Measurements from ENCODE around the gene SGMS1.
A peak's percentile ranks its signal among the peaks of the same experiment; 100 is the strongest.
"Not testable (repeated sequence)": the region's sequence is repeated elsewhere in the genome, so short reads cannot be mapped to it uniquely, and the experiment has no call there.

Gene SGMS1

DNA sequence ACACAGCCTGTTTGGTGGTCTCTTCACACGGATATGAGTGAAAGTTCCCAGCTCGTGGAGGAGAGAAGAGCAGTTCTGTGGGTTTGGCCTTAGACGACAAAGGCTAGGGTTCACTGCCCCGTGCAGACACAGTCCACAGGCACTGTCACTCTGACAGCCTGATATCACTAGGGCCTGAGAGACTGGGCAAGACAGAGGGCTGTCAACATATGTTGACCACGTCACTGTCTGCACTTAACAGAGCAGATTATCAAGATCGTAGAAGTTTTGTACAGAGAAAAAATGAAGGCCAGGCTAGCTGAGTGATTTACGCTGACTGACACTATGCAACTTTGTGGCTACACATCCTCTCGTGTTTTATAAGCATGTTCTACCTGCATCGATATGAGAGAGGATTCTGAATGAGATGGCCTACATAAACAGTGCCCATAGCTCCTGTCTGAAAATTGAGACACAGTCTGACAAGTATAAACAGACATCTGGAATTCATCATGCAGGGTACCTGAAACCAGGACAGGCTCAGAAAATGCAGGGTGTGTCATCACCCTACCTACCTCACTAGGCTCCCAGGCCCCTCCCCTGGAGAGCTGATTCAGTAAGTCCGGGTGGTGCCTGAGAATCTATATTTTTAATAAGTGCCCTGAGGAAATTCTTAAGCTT, 120.0 kb downstream of the SGMS1 start:
- no peak for DNase-seq (ENCODE audit: low spot score)
- TF ChIP-seq, protein P1, sequence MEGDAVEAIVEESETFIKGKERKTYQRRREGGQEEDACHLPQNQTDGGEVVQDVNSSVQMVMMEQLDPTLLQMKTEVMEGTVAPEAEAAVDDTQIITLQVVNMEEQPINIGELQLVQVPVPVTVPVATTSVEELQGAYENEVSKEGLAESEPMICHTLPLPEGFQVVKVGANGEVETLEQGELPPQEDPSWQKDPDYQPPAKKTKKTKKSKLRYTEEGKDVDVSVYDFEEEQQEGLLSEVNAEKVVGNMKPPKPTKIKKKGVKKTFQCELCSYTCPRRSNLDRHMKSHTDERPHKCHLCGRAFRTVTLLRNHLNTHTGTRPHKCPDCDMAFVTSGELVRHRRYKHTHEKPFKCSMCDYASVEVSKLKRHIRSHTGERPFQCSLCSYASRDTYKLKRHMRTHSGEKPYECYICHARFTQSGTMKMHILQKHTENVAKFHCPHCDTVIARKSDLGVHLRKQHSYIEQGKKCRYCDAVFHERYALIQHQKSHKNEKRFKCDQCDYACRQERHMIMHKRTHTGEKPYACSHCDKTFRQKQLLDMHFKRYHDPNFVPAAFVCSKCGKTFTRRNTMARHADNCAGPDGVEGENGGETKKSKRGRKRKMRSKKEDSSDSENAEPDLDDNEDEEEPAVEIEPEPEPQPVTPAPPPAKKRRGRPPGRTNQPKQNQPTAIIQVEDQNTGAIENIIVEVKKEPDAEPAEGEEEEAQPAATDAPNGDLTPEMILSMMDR (IDR thresholded peaks at IDR 0.05; ENCODE audit: extremely low read depth, insufficient read depth, missing control alignments) = no peak
- in situ Hi-C loops (cut with MboI; ENCODE audit: low pct_unique_long_range_greater_than_20kb, low sequenced_read_pairs, unreplicated experiment) = no loop called here

DNA sequence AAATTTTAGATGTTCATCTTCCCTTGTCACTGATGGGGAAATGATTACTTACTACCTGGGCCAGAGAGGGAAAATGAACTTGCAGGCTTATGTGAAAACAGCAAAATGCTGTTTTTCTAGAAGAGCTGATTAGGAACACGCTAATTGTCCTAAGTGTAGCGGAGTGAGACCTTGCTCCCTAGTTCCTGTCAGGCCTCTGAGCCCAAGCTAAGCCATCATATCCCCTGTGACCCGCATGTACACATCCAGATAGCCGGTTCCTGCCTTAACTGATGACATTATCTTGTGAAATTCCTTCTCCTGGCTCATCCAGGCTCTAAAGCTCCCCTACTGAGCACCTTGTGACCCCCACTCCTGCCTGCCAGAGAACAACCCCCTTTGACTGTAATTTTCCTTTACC, 120.6 kb downstream of the SGMS1 start:
- DNase-seq (ENCODE audit: low spot score); in situ Hi-C loops (cut with MboI; ENCODE audit: low pct_unique_long_range_greater_than_20kb, low sequenced_read_pairs, unreplicated experiment): not testable (repeated sequence)

DNA sequence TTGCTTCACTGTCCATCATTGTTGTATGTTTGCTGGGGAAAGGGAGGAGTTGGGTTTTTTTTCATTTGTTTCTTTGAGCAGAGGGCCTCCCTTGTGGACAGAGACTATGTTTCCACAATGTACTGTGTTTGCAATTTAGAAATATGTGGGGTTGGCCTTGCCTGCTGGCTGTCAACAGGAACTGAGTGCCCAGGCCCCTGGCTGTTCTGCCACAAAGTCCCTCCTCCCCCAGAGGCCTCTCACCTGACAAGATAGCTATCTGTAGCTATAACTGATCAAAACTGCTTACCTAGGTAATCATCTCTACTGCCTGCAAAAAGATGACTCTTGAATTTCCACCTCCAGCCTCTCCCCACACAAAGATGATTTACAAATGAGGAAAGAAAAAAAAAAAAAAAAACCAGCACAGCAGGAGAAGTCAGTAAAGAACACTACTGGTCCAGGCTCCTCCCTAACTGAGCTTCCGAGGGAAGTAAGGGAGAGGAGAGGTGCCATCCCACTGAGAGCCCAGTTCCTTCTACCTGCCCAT, 121.8 kb downstream of the SGMS1 start:
- in situ Hi-C loops (cut with MboI; ENCODE audit: low pct_unique_long_range_greater_than_20kb, low sequenced_read_pairs, unreplicated experiment) = no loop called here
- TF ChIP-seq, protein P1 (IDR thresholded peaks at IDR 0.05; ENCODE audit: extremely low read depth, insufficient read depth, missing control alignments) = no peak
- DNase-seq (ENCODE audit: low spot score) = no peak

DNA sequence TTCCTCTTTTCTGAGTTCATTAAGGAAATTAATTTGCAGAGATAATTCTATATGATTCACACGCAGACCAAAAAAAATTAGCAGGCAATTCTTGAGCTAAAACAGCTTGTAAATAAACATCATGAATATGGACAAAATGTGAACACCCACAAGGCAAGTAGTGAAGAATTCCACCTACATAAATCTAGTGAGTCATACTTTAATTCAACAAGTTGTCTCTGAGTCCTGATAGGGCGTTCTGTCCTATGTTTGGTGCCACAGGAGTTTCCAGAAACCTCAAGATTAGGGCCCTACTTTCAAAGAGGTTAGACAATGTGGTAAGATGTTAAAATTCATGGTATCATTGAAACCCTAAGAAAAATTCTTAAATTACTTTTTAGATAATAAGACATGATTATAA, 122.3 kb downstream of the SGMS1 start:
- in situ Hi-C loops (cut with MboI; ENCODE audit: low pct_unique_long_range_greater_than_20kb, low sequenced_read_pairs, unreplicated experiment) = no loop called here
- TF ChIP-seq, protein P1 (IDR thresholded peaks at IDR 0.05; ENCODE audit: extremely low read depth, insufficient read depth, missing control alignments) = no peak
- DNase-seq (ENCODE audit: low spot score) = no peak

DNA sequence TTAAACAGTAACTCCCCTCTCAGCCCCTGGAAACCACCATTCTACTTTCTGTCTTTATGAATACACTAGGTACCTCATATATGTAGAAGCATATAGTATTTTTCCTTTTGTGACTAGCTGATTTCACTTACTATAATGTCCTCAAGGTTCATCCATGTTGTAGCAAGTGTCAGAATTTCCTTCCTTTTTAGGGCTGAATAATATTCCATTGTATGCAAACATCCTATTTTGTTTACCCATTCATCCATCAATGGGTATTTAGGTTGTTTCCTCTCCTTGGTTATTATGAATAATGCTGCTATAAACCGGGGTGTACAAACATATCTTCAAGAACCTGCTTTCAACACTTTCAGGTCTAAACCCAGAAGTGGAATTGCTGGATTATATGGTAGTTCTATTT, 125.3 kb downstream of the SGMS1 start:
- TF ChIP-seq, protein P1 (IDR thresholded peaks at IDR 0.05; ENCODE audit: extremely low read depth, insufficient read depth, missing control alignments) = no peak
- in situ Hi-C loops (cut with MboI; ENCODE audit: low pct_unique_long_range_greater_than_20kb, low sequenced_read_pairs, unreplicated experiment) = no loop called here
- no peak for DNase-seq (ENCODE audit: low spot score)

DNA sequence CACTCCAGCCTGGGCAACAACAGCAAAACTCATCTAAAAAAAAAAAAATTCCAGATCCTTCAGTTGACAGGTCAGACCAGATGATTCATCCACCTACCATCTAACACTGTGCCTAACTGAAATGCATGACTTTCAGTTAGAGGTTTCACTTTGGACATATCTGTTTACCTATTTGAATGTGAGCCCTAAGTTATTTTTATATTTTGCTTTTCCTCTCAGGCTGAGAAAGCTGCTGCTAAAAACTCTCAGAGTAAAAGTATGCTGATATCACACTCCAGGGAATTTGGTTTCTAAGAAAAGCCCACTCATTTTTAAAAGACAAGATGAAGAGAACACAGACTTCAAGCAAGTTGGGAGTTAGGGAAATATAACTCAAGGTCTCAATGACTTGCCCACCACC, 126.0 kb downstream of the SGMS1 start:
- in situ Hi-C loops (cut with MboI; ENCODE audit: low pct_unique_long_range_greater_than_20kb, low sequenced_read_pairs, unreplicated experiment) = no loop called here
- DNase-seq (ENCODE audit: low spot score) = peak; percentile 51
- TF ChIP-seq, protein P1 (IDR thresholded peaks at IDR 0.05; ENCODE audit: extremely low read depth, insufficient read depth, missing control alignments) = no peak

DNA sequence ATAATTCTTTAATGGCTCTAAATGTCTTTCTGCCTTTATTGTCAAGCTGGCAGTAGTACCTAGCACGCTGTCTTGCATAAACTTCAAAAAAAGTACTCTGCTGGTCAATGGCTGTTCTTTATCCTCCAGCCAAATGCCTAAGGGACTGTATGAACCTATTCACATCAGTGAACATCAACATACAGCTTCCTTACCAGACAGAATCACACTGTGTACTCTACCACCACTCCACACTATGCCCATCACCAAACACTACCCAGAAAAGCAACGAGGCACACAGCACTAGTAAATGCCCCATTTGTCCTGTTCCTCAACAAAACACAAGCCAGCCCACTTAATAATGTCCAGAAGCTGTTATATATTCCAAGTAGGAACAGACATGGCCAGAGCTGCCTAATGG, 127.5 kb downstream of the SGMS1 start:
- in situ Hi-C loops (cut with MboI; ENCODE audit: low pct_unique_long_range_greater_than_20kb, low sequenced_read_pairs, unreplicated experiment) = no loop called here
- DNase-seq (ENCODE audit: low spot score) = no peak
- TF ChIP-seq, protein P1 (IDR thresholded peaks at IDR 0.05; ENCODE audit: extremely low read depth, insufficient read depth, missing control alignments) = no peak

All from GM13977 (cell line).